Vagina (tissue), 2 donors: ENCODE measurements around the gene BLOC1S4.

Experiments used
- POLR2A ChIP-seq, 2 donors: fragments of 450-650 bp; IDR thresholded peaks; one replicate each; pipeline ENCODE4 v1.6.1; 2017; ENCODE audit warnings: antibody characterized with exemption in 2 of 2, mild to moderate bottlenecking in 2 of 2, moderate library complexity in 2 of 2
- POLR2AphosphoS5 ChIP-seq, 2 donors: sonication (generic); formaldehyde crosslinking; IDR thresholded peaks; one replicate each; pipeline ENCODE4 v1.9.0; 2017; ENCODE audit warnings: antibody characterized with exemption in 2 of 2, mild to moderate bottlenecking in 2 of 2, low read depth in 1 of 2; ENCODE audit not compliant: insufficient read depth in 1 of 2
- TF ChIP-seq, protein P1 (sequence below), 3 experiments: fragments of 450-650 bp in 2 of 3; fragments of 200-600 bp in 1 of 3; sonication (generic) in 1 of 3; IDR thresholded peaks; one replicate each; pipeline ENCODE4 v1.5.1; 2017 to 2019; ENCODE audit warnings: antibody characterized with exemption in 3 of 3, mild to moderate bottlenecking in 2 of 3, moderate library complexity in 2 of 3

DNA sequence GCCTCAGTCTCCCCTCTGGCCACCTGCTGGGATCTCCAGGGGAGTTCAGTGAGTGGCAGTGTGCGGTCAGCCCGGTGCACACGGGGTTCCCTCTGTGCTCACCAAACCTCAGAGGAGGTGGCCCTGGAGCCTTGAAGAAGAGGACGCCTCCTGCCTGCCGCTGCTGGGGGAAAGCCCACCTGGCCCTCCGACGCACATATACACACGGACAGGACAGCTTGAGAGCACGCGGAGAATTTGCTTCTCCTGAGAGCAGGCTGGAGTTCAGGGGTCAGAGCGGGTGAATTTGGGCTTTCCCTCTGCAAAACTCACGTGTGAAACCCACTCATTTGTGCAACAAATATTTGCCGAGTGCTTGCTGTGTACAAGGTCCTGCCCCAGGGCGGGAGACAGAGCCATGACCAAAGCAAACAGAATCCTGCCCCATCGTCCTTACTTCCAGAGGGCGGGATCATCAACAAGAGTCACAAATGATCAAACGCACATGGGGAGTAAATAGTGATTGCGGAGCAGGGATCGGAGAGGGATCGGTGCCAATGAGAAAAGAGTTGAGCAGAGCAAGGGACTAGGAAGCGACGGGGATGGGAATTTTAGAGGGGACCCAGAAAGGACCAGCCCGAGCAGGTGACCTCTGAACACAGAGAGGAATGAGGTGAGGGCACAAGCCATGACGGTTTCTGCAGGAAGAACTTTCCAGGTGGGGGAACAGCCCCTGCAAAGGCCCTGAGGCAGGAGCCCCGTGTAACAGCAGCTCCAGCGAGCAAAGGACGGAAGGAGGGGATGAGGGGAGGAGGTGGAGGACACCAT is 17.6 kb downstream of the BLOC1S4 start:
- TF ChIP-seq, protein P1, sequence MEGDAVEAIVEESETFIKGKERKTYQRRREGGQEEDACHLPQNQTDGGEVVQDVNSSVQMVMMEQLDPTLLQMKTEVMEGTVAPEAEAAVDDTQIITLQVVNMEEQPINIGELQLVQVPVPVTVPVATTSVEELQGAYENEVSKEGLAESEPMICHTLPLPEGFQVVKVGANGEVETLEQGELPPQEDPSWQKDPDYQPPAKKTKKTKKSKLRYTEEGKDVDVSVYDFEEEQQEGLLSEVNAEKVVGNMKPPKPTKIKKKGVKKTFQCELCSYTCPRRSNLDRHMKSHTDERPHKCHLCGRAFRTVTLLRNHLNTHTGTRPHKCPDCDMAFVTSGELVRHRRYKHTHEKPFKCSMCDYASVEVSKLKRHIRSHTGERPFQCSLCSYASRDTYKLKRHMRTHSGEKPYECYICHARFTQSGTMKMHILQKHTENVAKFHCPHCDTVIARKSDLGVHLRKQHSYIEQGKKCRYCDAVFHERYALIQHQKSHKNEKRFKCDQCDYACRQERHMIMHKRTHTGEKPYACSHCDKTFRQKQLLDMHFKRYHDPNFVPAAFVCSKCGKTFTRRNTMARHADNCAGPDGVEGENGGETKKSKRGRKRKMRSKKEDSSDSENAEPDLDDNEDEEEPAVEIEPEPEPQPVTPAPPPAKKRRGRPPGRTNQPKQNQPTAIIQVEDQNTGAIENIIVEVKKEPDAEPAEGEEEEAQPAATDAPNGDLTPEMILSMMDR (IDR thresholded peaks at IDR 0.05): no peak
- TF ChIP-seq POLR2AphosphoS5 (IDR thresholded peaks at IDR 0.05; ENCODE audit: insufficient read depth in 1 of 2, low read depth in 1 of 2) (no peak), POLR2A (IDR thresholded peaks at IDR 0.05) (no peak)
